ENCODE results near the gene VSTM2B.

VSTM2B gene

GRCh38 chr19:29504454-29504853, 21.3 kb upstream of the VSTM2B start:
- no peaks in the 10 kb centered on the region for H3K4me1 ChIP-seq (ENCODE audit: control insufficient read depth, insufficient read depth, low read length, poor library complexity, severe bottlenecking)
- H3K36me3 ChIP-seq (ENCODE audit: control insufficient read depth, insufficient read depth, low read length): no peaks in the 10 kb centered on the region
- no peak overlapping the region for H3K27ac ChIP-seq (ENCODE audit: insufficient read depth, low read length, poor library complexity, severe bottlenecking)
- no peaks in the 10 kb centered on the region for H3K9me3 ChIP-seq (ENCODE audit: control insufficient read depth, low read length)
- DNase-seq: no peak
- no peak overlapping the region for H3K4me3 ChIP-seq (ENCODE audit: insufficient read depth, low read depth, low read length, poor library complexity, severe bottlenecking)
- H3K27me3 ChIP-seq (replicated peaks; ENCODE audit: control insufficient read depth, insufficient read depth, low read length, poor library complexity, severe bottlenecking): peaks cover 3% of the 10 kb centered on the region

GRCh38 chr19:29505097-29505824, 20.5 kb upstream of the VSTM2B start:
- peaks cover 4% of the 10 kb centered on the region for H3K27me3 ChIP-seq (replicated peaks; ENCODE audit: control insufficient read depth, insufficient read depth, low read length, poor library complexity, severe bottlenecking)
- H3K4me3 ChIP-seq (ENCODE audit: insufficient read depth, low read depth, low read length, poor library complexity, severe bottlenecking): no peak overlapping the region
- no peaks in the 10 kb centered on the region for H3K9me3 ChIP-seq (ENCODE audit: control insufficient read depth, low read length)
- no peaks in the 10 kb centered on the region for H3K4me1 ChIP-seq (ENCODE audit: control insufficient read depth, insufficient read depth, low read length, poor library complexity, severe bottlenecking)
- no peak overlapping the region for H3K27ac ChIP-seq (ENCODE audit: insufficient read depth, low read length, poor library complexity, severe bottlenecking)
- no peak for DNase-seq
- no peaks in the 10 kb centered on the region for H3K36me3 ChIP-seq (ENCODE audit: control insufficient read depth, insufficient read depth, low read length)

- DNase-seq: no peak
- no peaks in the 10 kb centered on the region for H3K36me3 ChIP-seq (ENCODE audit: control insufficient read depth, insufficient read depth, low read length)
- H3K27ac ChIP-seq (ENCODE audit: insufficient read depth, low read length, poor library complexity, severe bottlenecking): no peak overlapping the region
- peaks cover 4% of the 10 kb centered on the region for H3K27me3 ChIP-seq (replicated peaks; ENCODE audit: control insufficient read depth, insufficient read depth, low read length, poor library complexity, severe bottlenecking)
- H3K9me3 ChIP-seq (ENCODE audit: control insufficient read depth, low read length): no peaks in the 10 kb centered on the region
- no peak overlapping the region for H3K4me3 ChIP-seq (ENCODE audit: insufficient read depth, low read depth, low read length, poor library complexity, severe bottlenecking)
- no peaks in the 10 kb centered on the region for H3K4me1 ChIP-seq (ENCODE audit: control insufficient read depth, insufficient read depth, low read length, poor library complexity, severe bottlenecking)
Measured at GRCh38 chr19:29506619-29506911, 19.2 kb upstream of the VSTM2B start.

GRCh38 chr19:29507081-29507860, 18.5 kb upstream of the VSTM2B start:
- H3K4me1 ChIP-seq (ENCODE audit: control insufficient read depth, insufficient read depth, low read length, poor library complexity, severe bottlenecking): no peaks in the 10 kb centered on the region
- no peak for DNase-seq
- H3K27ac ChIP-seq (ENCODE audit: insufficient read depth, low read length, poor library complexity, severe bottlenecking): no peak overlapping the region
- peaks cover 4% of the 10 kb centered on the region for H3K27me3 ChIP-seq (replicated peaks; ENCODE audit: control insufficient read depth, insufficient read depth, low read length, poor library complexity, severe bottlenecking)
- no peaks in the 10 kb centered on the region for H3K36me3 ChIP-seq (ENCODE audit: control insufficient read depth, insufficient read depth, low read length)
- H3K4me3 ChIP-seq (ENCODE audit: insufficient read depth, low read depth, low read length, poor library complexity, severe bottlenecking): no peak overlapping the region
- no peaks in the 10 kb centered on the region for H3K9me3 ChIP-seq (ENCODE audit: control insufficient read depth, low read length)

GRCh38 chr19:29508181-29508580, 17.6 kb upstream of the VSTM2B start:
- no peak for DNase-seq
- no peaks in the 10 kb centered on the region for H3K4me1 ChIP-seq (ENCODE audit: control insufficient read depth, insufficient read depth, low read length, poor library complexity, severe bottlenecking)
- no peaks in the 10 kb centered on the region for H3K36me3 ChIP-seq (ENCODE audit: control insufficient read depth, insufficient read depth, low read length)
- H3K27ac ChIP-seq (ENCODE audit: insufficient read depth, low read length, poor library complexity, severe bottlenecking): no peak overlapping the region
- H3K4me3 ChIP-seq (ENCODE audit: insufficient read depth, low read depth, low read length, poor library complexity, severe bottlenecking): no peak overlapping the region
- H3K9me3 ChIP-seq (ENCODE audit: control insufficient read depth, low read length): no peaks in the 10 kb centered on the region
- H3K27me3 ChIP-seq (replicated peaks; ENCODE audit: control insufficient read depth, insufficient read depth, low read length, poor library complexity, severe bottlenecking): peaks cover 4% of the 10 kb centered on the region

- Histone ChIP-seq H3K4me1 (ENCODE audit: control insufficient read depth, insufficient read depth, low read length, poor library complexity, severe bottlenecking) (no peaks in the 10 kb centered on the region), H3K9me3 (ENCODE audit: control insufficient read depth, low read length) (no peaks in the 10 kb centered on the region), H3K36me3 (ENCODE audit: control insufficient read depth, insufficient read depth, low read length) (no peaks in the 10 kb centered on the region), H3K27me3 (replicated peaks; ENCODE audit: control insufficient read depth, insufficient read depth, low read length, poor library complexity, severe bottlenecking) (peaks cover 4% of the 10 kb centered on the region), H3K27ac (ENCODE audit: insufficient read depth, low read length, poor library complexity, severe bottlenecking) (no peak overlapping the region), H3K4me3 (ENCODE audit: insufficient read depth, low read depth, low read length, poor library complexity, severe bottlenecking) (no peak overlapping the region)
- DNase-seq: no peak
Measured at GRCh38 chr19:29509456-29509855, 16.3 kb upstream of the VSTM2B start.

- H3K4me1 ChIP-seq (ENCODE audit: control insufficient read depth, insufficient read depth, low read length, poor library complexity, severe bottlenecking): no peaks in the 10 kb centered on the region
- no peaks in the 10 kb centered on the region for H3K9me3 ChIP-seq (ENCODE audit: control insufficient read depth, low read length)
- no peak overlapping the region for H3K27ac ChIP-seq (ENCODE audit: insufficient read depth, low read length, poor library complexity, severe bottlenecking)
- no peak overlapping the region for H3K4me3 ChIP-seq (ENCODE audit: insufficient read depth, low read depth, low read length, poor library complexity, severe bottlenecking)
- DNase-seq: no peak
- H3K36me3 ChIP-seq (ENCODE audit: control insufficient read depth, insufficient read depth, low read length): no peaks in the 10 kb centered on the region
- H3K27me3 ChIP-seq (replicated peaks; ENCODE audit: control insufficient read depth, insufficient read depth, low read length, poor library complexity, severe bottlenecking): peaks cover 4% of the 10 kb centered on the region
Measured at GRCh38 chr19:29510701-29511265, 15.0 kb upstream of the VSTM2B start.

GRCh38 chr19:29511768-29512167, 14.0 kb upstream of the VSTM2B start:
- no peaks in the 10 kb centered on the region for H3K36me3 ChIP-seq (ENCODE audit: control insufficient read depth, insufficient read depth, low read length)
- H3K27me3 ChIP-seq (replicated peaks; ENCODE audit: control insufficient read depth, insufficient read depth, low read length, poor library complexity, severe bottlenecking): peaks cover 4% of the 10 kb centered on the region
- no peak overlapping the region for H3K27ac ChIP-seq (ENCODE audit: insufficient read depth, low read length, poor library complexity, severe bottlenecking)
- H3K4me3 ChIP-seq (ENCODE audit: insufficient read depth, low read depth, low read length, poor library complexity, severe bottlenecking): no peak overlapping the region
- H3K9me3 ChIP-seq (ENCODE audit: control insufficient read depth, low read length): no peaks in the 10 kb centered on the region
- H3K4me1 ChIP-seq (ENCODE audit: control insufficient read depth, insufficient read depth, low read length, poor library complexity, severe bottlenecking): no peaks in the 10 kb centered on the region
- no peak for DNase-seq

- Histone ChIP-seq H3K27ac (ENCODE audit: insufficient read depth, low read length, poor library complexity, severe bottlenecking) (no peak overlapping the region), H3K9me3 (ENCODE audit: control insufficient read depth, low read length) (no peaks in the 10 kb centered on the region), H3K4me3 (ENCODE audit: insufficient read depth, low read depth, low read length, poor library complexity, severe bottlenecking) (no peak overlapping the region), H3K4me1 (ENCODE audit: control insufficient read depth, insufficient read depth, low read length, poor library complexity, severe bottlenecking) (no peaks in the 10 kb centered on the region), H3K36me3 (ENCODE audit: control insufficient read depth, insufficient read depth, low read length) (no peaks in the 10 kb centered on the region), H3K27me3 (replicated peaks; ENCODE audit: control insufficient read depth, insufficient read depth, low read length, poor library complexity, severe bottlenecking) (peaks cover 4% of the 10 kb centered on the region)
- no peak for DNase-seq
Measured at GRCh38 chr19:29512748-29513147, 13.0 kb upstream of the VSTM2B start.

GRCh38 chr19:29514525-29515232, 11.1 kb upstream of the VSTM2B start:
- no peaks in the 10 kb centered on the region for H3K4me1 ChIP-seq (ENCODE audit: control insufficient read depth, insufficient read depth, low read length, poor library complexity, severe bottlenecking)
- no peaks in the 10 kb centered on the region for H3K9me3 ChIP-seq (ENCODE audit: control insufficient read depth, low read length)
- H3K27ac ChIP-seq (ENCODE audit: insufficient read depth, low read length, poor library complexity, severe bottlenecking): no peak overlapping the region
- no peak overlapping the region for H3K4me3 ChIP-seq (ENCODE audit: insufficient read depth, low read depth, low read length, poor library complexity, severe bottlenecking)
- no peak for DNase-seq
- H3K27me3 ChIP-seq (replicated peaks; ENCODE audit: control insufficient read depth, insufficient read depth, low read length, poor library complexity, severe bottlenecking): no peaks in the 10 kb centered on the region
- H3K36me3 ChIP-seq (ENCODE audit: control insufficient read depth, insufficient read depth, low read length): no peaks in the 10 kb centered on the region

Measured in effector memory CD4-positive, alpha-beta T cell (primary cell).